Stimulated activated CD4-positive, alpha-beta T cell treated with anti-CD3 and anti-CD28 coated beads, Interleukin-1b, Interleukin-23, amount 100 ng/mL, for 48 hours (primary cell): Measurements from ENCODE around the gene SND1.

ENCODE experiments used
- DNase-seq: peaks from one replicate; pipeline ENCODE4 v3.0.0-alpha.2; 2020

SND1 gene

DNA sequence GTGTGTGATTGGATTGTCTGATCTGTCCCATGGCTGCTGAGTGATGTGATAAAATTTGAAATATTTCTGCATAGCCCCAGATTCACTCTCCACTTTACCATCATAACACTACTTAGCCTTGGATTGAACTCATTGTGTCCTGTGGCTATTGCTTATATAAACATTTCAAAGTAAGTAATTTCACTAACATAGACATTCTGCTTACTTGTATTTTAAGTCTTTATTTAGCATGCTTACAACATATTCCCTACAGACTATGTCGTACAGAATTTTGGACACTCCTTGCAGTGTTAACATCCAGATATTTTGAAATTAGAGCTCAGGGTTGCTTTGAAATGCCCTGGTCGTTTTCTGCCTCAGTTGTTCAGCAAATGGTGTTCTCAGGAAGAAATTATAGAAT, 261.7 kb downstream of the SND1 start:
- no peak for DNase-seq

- DNase-seq = no peak
Measured at GRCh38 chr7:127914693-127915092, 262.7 kb downstream of the SND1 start.

DNA sequence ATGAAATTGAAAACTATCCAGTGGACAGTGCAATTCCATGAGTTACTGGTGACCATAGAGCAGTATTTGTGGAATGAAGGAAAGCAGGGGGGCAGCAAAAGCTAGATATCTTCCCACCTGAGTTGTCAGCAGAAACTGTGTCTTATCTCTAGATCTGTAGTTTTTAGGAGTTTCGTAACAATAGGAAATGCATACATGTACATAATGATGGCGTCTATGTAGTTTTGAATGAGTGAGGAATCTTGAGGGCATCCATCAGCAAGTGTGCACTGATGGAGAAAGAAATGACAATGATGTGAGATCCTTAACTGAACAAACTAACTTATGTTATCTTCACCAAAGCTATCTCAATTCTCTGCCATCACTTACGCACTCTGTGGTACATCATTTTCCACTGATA, 264.7 kb downstream of the SND1 start:
- DNase-seq = no peak

DNA sequence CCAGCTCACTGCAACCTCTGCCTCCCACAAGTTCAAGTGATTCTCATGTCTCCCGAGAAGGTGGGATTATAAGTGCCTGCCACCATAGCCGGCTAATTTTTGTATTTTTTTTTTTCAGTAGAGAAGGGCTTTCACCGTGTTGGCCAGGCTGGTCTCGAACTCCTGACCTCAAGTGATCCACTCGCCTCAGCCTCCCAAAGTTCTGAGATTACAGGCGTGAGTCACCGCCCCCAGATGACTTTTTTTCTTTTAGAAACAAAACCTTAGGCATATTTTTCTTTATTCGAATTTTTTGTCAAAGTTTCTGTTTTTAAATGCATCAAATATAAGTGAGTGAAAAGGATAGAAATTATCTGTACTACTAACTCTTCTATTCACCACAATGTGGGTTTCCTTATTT, 266.1 kb downstream of the SND1 start:
- DNase-seq = peak; percentile 13

DNA sequence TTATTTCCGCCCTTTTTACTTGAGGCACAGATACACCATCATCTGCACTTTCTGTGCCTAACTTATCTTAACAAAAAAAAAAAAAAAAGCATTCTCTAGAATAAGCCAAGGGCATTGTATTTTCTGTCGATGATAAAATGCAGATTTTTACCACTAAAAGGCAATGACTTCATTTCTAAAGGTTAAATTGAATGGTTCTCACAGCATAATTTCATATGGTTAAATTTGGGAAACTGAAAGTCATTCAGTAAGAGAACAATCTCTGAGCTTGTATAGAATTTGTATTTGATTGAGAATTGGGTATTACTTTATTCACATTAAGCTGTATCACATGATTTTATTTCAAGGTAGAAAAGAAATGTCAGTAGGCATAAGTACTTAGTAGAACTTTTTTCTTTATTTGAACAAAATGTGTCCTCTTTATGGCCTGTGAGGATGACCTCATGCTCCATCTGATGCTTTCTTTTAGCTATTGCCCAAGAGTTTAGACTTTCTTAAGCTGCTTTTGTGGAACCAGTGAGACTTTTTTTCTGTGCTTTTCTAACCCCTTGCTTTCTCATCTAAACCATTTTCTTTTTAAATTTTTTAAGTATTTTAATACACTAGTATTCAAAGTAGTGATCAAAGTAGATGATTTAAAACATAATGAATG, 268.9 kb downstream of the SND1 start:
- no peak for DNase-seq

- DNase-seq = no peak
Measured at GRCh38 chr7:127922656-127923055, 270.7 kb downstream of the SND1 start.

- DNase-seq = no peak
Measured at GRCh38 chr7:127924874-127925273, 272.9 kb downstream of the SND1 start.

DNA sequence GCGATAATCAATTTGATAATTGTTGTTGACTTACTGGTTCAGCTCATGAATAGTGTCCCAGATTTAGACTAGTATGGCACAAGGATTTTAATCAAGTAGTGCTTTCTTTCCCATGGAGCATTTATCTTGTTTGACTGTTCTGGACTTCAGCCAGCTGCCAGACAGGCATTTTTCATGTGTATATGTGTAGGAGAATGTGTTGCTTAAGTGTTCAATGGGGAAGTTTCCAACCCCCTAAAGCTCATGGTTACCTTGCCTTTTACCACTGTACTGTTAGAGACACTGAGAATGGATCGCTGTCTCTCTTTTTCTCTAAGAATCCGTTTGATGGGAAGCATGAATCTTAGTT, 275.3 kb downstream of the SND1 start:
- DNase-seq = no peak

- DNase-seq = no peak
Measured at GRCh38 chr7:127928222-127928621, 276.2 kb downstream of the SND1 start.

- DNase-seq = no peak
Measured at GRCh38 chr7:127928852-127929251, 276.9 kb downstream of the SND1 start.

DNA sequence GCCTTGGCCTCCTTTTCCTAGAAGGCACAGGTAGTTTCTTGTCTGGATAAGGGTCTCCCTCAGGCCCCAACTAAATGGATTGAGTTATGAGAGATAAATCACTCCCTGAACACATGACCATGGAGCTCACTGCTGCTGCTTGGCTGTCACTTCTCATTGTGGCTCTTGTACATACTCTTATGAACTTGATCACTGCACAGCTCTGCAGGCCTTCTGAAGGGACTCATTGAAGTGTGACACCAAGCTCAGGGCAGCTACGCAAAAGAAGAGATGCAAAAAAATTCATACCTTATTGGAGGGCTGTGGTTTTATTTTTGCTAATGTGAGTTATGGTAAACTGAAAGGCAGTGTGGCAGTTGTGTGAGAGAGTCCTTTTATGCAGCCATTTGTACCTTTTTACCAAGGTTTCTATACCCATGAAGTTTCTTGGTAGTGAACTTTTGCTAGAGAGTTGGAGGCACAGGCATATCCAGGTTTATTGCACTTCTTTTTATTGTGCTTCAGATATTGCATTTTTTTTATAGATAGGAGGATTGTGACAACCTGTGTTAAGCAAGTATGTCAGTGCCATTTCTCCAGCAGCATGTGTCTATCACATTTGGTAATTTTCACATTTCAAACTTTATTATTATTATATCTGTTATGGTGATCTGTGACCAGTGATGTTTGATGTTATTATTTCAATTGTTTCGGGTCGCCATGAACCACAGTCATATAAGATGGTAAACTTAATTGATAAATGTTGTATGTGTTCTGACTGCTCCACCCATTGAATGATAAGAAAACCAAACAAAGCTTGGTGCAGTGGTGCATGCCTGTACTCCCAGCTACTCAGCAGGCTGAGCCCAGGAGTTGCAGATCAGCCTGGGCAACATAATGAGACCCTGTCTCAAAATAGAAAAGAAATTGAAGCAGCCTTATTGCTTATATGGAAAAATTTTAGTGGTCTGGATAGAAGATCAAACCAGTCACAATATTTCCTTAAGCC, 278.6 kb downstream of the SND1 start:
- no peak for DNase-seq

- no peak for DNase-seq
Measured at GRCh38 chr7:127932076-127932475, 280.1 kb downstream of the SND1 start.

- DNase-seq = no peak
Measured at GRCh38 chr7:127932496-127932895, 280.5 kb downstream of the SND1 start.

DNA sequence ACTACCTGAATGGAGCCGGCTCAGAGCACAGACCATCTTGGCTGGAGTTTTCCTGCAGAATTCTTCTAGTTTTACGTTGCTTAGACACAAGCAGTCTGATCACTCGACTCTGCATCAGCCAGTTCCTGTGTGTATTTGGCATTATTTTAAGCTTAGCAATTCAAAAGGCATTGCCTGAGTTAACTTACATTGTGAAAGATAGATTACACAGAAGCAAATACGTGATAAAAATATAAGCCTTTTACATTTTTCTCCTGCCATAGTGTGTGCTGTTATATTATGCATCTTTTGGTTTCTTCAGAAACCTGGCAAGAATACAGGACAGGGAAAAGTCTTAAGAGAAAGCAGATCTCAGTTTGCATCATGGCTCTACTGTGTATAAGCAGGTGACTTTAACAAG, 281.2 kb downstream of the SND1 start:
- DNase-seq = no peak

- no peak for DNase-seq
Measured at GRCh38 chr7:127934711-127935110, 282.7 kb downstream of the SND1 start.

DNA sequence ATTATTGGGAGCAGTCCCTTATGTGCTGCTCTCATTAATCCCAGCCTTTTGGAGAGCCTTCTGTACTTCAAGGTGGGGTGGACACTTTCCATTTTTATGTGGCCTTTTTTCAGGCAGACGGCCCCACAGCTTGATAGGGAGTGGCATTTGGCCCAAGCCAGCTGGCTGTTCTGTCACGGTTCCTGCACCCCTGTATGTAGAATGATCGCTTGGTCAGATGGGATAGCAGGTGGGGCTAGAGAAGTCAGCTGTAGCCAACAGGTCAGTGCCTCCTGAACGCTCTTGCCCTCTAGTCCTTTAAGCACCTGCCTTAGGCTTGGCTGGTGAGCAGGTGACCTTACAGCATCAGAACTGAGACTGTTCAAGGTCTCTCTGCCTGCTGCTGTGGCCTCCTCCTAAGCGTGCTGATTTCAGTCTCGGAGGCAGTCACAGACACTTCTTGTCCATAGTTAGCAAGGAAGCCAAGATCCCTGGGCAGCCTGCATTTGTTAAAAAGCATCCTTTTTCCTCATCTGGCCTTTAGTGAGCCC, 283.9 kb downstream of the SND1 start:
- no peak for DNase-seq

DNA sequence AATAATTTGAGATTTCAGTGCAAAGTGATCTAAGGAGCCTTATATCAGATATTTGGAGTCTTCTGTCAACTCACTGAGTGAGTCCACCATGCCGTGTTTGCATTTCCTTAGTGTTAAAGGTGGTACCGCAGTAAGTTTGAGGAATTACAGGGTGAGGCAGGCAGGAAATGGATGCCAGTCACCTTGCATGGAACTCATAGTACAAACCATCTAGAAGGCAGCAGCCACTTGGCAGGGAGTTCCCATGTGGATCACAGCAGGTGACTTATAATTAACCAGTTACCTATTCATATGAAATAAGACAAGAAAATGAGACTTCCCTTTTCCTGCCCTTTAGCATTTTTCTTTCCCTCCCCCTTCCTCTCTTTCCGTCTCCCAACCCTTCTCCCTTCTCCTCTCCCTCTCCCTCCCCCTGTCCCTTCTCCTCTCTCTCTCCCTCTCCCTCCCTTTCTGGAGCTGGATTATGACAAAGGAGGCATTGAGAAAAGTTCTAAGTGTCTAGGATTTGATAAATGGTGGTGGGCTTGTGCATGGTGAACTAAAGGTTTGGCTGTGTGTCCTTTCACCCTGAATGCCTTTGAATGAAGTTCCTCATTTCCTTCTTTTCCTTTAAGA, 285.2 kb downstream of the SND1 start:
- DNase-seq = no peak

- DNase-seq = no peak
Measured at GRCh38 chr7:127938588-127938987, 286.6 kb downstream of the SND1 start.

- DNase-seq = no peak
Measured at GRCh38 chr7:127940381-127941160, 288.6 kb downstream of the SND1 start.

DNA sequence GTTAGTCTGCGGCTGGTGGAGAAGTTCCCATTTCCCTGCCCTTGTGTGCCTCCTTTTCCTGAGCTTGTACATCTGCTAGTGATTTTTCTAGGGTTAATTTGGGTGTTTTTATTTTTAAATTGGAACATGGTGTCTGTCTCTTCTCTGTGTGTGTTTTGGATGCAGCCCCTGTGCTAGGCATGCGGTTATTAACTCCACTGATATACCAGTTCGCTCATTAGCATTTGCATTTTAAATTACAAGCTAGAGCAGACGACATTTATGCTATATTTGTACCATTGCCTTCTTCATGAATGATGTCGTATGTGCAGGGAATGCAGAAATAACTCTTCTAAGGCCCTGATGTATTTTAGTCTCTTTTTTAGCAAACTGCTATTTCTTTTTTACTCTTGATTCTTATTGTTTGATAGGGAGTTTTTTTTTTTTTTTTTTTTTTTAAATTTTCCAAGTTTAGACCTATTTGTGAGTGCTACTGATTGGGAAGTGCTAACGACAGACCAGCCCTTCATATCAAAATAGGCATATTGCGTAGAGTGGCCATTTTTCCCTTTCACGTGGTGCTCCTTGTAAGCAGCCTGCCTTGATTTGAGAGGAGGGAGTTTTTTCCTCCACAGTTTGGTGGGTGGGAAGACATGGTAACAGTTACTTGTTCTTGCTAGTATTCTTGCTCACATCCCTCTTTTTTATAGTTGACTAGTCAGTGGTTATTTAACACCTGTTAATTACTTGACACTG, 289.6 kb downstream of the SND1 start:
- DNase-seq = no peak

- DNase-seq = no peak
Measured at GRCh38 chr7:127943541-127944521, 291.8 kb downstream of the SND1 start.
